ENCODE data around the gene MYO5B. TPM values are rescaled to one million over a fixed set of nuclear protein-coding genes. Genes with fewer than 3 reads are reported as not detected.
"Not testable (repeated sequence)": the region's sequence is repeated elsewhere in the genome, so short reads cannot be mapped to it uniquely, and the experiment has no call there.

Gene MYO5B
- total RNA-seq, 2 experiments from 2014 or later = not detected

DNA sequence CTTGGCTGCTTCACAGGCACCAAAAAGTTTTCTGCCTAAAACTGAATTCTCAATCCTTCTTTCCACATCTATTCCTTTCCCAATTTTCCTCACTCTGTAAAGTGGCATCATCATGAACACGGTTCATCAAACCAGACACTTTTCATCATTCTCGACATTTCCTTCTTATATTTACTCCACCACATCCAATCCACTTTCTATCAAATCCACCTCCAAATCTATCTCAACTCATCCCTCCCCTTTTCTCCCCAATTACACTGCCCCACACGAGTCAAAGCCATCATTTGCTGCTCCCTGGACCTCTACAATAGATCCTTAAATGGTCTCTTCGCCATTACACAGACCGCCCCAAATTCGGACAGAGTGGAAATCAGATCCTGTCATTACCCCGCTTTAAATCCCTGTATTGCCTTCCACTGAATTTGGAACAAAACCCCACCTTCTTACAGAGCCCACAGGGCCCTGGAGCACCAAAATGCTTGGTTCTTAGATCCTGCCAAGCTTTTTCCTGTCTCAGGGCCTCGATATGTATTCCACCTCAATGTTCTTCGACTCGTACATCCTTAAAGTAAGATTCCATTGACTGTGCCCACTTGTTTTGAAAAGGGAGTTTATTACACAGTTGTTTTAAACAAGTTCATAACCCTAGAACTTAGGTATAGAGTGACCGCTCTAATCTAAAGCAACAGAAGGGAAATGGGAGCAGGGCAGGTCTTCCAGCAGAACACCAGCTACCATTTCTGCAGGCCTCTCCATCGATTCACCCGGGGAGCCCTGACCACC lies 382.5 kb downstream of the MYO5B start:
- intact Hi-C loops (cut with DNase I, micrococcal nuclease) = loop anchor here (5.0 to 10.0 kb wide), 4 partner anchors 60 to 868 kb away; partner anchors contain the start of genes CXXC1 (in 1 of the 2) and MBD1 (in 1 of the 2)
- Histone ChIP-seq H3K4me1 (ENCODE audit: insufficient read depth, low read length) (peaks cover 25% of the 10 kb centered on the region), H3K9me3 (ENCODE audit: control insufficient read depth in 1 of 2, insufficient read depth in 1 of 2, low read length in 2 of 2) (peaks cover 0 to 2% of the 10 kb centered on the region in 2 experiments), H3K27me3 (ENCODE audit: control insufficient read depth in 1 of 2, insufficient read depth in 2 of 2, low read length in 2 of 2) (no peaks in the 10 kb centered on the region), H3K27ac (ENCODE audit: low read depth in 1 of 2, low read length in 2 of 2) (peak overlapping the region; percentile 23 to 90), H3K36me3 (ENCODE audit: insufficient read depth, low read length) (no peaks in the 10 kb centered on the region), H3K4me3 (ENCODE audit: low read length) (peak overlapping the region; percentile 96)
- ATAC-seq (ENCODE audit: poor library complexity) (no peak), DNase-seq (peak in 1 of 14 experiments; percentile 7)
- TF ChIP-seq, protein P1, sequence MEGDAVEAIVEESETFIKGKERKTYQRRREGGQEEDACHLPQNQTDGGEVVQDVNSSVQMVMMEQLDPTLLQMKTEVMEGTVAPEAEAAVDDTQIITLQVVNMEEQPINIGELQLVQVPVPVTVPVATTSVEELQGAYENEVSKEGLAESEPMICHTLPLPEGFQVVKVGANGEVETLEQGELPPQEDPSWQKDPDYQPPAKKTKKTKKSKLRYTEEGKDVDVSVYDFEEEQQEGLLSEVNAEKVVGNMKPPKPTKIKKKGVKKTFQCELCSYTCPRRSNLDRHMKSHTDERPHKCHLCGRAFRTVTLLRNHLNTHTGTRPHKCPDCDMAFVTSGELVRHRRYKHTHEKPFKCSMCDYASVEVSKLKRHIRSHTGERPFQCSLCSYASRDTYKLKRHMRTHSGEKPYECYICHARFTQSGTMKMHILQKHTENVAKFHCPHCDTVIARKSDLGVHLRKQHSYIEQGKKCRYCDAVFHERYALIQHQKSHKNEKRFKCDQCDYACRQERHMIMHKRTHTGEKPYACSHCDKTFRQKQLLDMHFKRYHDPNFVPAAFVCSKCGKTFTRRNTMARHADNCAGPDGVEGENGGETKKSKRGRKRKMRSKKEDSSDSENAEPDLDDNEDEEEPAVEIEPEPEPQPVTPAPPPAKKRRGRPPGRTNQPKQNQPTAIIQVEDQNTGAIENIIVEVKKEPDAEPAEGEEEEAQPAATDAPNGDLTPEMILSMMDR (IDR thresholded peaks at IDR 0.05) = no peak
- Mint-ChIP-seq H3K27me3 (no peaks in the 10 kb centered on the region), H3K27ac (peak overlapping the region; percentile 87), H3K4me1 (ENCODE audit: low read depth) (peaks cover 56% of the 10 kb centered on the region), H3K9me3 (peaks cover 9% of the 10 kb centered on the region), H3K4me3 (peak overlapping the region; percentile 100), H3K36me3 (ENCODE audit: low read depth) (peaks cover 47% of the 10 kb centered on the region)
- CTCF ChIA-PET = no interaction called here
- POLR2A ChIA-PET = interaction anchor here (0.6 to 1.6 kb wide), 2 partner anchors 7 to 10 kb away, joined by 3 to 5 read pairs; no protein-coding TSS in a partner anchor

DNA sequence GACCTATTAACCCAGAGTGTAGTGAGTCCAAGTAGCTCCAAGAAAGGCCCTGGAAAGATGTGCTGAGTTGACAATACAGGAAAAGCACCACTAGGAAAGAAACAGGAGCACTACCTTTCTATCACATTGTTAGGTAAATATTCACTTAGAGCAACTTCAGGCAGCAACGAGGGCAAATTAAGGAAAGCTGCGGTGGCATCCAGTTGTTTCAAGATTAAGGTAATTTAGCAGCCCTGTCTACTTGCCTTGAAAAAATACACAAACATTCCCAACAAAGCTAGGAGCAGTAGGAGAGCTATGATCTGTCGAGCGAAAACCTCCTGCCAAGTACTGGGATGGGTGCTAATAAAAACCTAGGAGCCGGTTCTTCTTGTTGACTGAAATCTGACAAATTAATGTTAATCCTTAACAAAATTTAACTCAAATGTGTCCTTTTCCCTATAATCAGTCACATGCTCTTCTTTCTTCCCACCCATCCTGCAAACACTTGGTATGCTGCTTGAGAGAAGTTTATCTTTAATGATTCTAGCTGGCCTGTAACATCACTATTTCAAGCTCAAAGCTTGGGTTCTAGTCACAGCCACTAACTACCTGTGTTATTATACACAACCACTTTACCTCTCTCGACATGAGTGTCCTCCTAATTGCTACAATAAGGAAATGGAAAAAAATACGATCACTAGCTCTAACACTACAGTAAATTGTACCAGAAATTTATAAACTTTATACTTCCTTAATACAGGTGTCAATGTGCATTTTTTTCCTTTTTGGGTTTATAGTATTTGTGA lies 383.6 kb downstream of the MYO5B start:
- no peak overlapping the region for H3K4me3 ChIP-seq (ENCODE audit: low read length)
- POLR2A ChIA-PET = interaction anchor here (1.6 kb wide), 1 partner anchor 8 kb away, joined by 5 read pairs; no protein-coding TSS in a partner anchor
- Mint-ChIP-seq H3K9me3 (peaks cover 9% of the 10 kb centered on the region), H3K36me3 (ENCODE audit: low read depth) (peaks cover 55% of the 10 kb centered on the region), H3K4me3 (peak overlapping the region; percentile 100), H3K27me3 (no peaks in the 10 kb centered on the region), H3K27ac (peak overlapping the region; percentile 87), H3K4me1 (ENCODE audit: low read depth) (peaks cover 54% of the 10 kb centered on the region)
- H3K9me3 ChIP-seq (ENCODE audit: control insufficient read depth in 1 of 2, insufficient read depth in 1 of 2, low read length in 2 of 2) = peaks cover 0 to 4% of the 10 kb centered on the region in 2 experiments
- no peaks in the 10 kb centered on the region for H3K36me3 ChIP-seq (ENCODE audit: insufficient read depth, low read length)
- no peaks in the 10 kb centered on the region for H3K27me3 ChIP-seq (ENCODE audit: control insufficient read depth in 1 of 2, insufficient read depth in 2 of 2, low read length in 2 of 2)
- TF ChIP-seq, protein P1 (IDR thresholded peaks at IDR 0.05) = no peak
- no peak overlapping the region for H3K27ac ChIP-seq (ENCODE audit: low read depth in 1 of 2, low read length in 2 of 2)
- no peak for DNase-seq
- intact Hi-C loops (cut with DNase I, micrococcal nuclease) = loop anchor here (5.0 to 10.0 kb wide), 4 partner anchors 59 to 867 kb away; partner anchors contain the start of genes CXXC1 (in 1 of the 2) and MBD1 (in 1 of the 2)
- CTCF ChIA-PET = no interaction called here
- ATAC-seq (ENCODE audit: poor library complexity) = no peak
- H3K4me1 ChIP-seq (ENCODE audit: insufficient read depth, low read length) = peaks cover 22% of the 10 kb centered on the region

DNA sequence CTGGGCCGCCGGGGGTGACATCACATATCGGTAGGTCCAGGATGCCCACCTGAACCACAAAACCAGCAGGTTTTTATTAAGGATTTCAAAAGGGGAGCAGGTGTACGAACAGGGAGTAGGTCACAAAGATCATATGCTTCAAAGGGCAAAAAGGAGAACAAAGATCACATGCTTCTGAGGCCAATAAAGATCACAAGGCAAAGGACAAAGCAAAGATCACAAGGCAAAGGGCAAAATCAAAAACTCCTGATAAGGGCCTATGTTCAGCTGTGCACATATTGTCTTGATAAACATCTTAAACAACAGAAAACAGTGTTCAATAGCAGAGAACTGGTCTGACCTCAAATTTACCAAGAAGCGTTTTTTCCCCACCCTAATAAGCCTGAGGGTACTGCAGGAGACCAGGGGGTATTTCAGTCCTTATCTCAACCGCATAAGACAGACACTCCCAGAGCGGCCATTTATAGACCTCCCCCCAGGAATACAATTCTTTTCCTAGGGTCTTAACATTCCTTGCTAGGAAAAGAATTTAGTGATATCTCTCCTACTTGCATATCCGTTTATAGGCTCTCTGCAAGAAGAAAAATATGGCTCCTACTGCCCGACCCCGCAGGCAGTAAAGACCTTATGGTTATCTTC lies 386.3 kb downstream of the MYO5B start:
- H3K4me3 Mint-ChIP-seq; H3K36me3 ChIP-seq (ENCODE audit: insufficient read depth, low read length); DNase-seq; ATAC-seq (ENCODE audit: poor library complexity); H3K4me3 ChIP-seq (ENCODE audit: low read length); H3K27me3 ChIP-seq (ENCODE audit: control insufficient read depth in 1 of 2, insufficient read depth in 2 of 2, low read length in 2 of 2); H3K27ac ChIP-seq (ENCODE audit: low read depth in 1 of 2, low read length in 2 of 2); intact Hi-C loops (cut with DNase I, micrococcal nuclease); H3K9me3 ChIP-seq (ENCODE audit: control insufficient read depth in 1 of 2, insufficient read depth in 1 of 2, low read length in 2 of 2); H3K9me3 Mint-ChIP-seq; CTCF ChIA-PET; POLR2A ChIA-PET; H3K27me3 Mint-ChIP-seq; H3K27ac Mint-ChIP-seq: not testable (repeated sequence)
- H3K4me1 ChIP-seq (ENCODE audit: insufficient read depth, low read length) = peaks cover 13% of the 10 kb centered on the region
- H3K4me1 Mint-ChIP-seq (ENCODE audit: low read depth) = peaks cover 54% of the 10 kb centered on the region
- H3K36me3 Mint-ChIP-seq (ENCODE audit: low read depth) = peaks cover 60% of the 10 kb centered on the region
